ENCODE data around the gene NYAP1. TPM values are rescaled to one million over a fixed set of nuclear protein-coding genes. Genes with fewer than 3 reads are reported as not detected.

Gene NYAP1
- total RNA-seq, 1 donor from 2014 or later = 1.2 TPM

GRCh38 chr7:100481466-100481865, 2.3 kb upstream of the NYAP1 start:
- Histone ChIP-seq H3K9me3 (ENCODE audit: low read depth) (no peaks in the 10 kb centered on the region), H3K4me3 (no peak overlapping the region), H3K36me3 (no peaks in the 10 kb centered on the region), H4K20me1 (ENCODE audit: low read depth) (peaks cover 4% of the 10 kb centered on the region), H3K9ac (no peak overlapping the region), H3F3A (ENCODE audit: low read depth) (peaks cover 27% of the 10 kb centered on the region), H3K27me3 (peaks cover 9% of the 10 kb centered on the region), H2AFZ (replicated peaks) (no peak overlapping the region), H3K4me2 (no peak overlapping the region), H3K27ac (no peak overlapping the region), H3K4me1 (peaks cover 17% of the 10 kb centered on the region), H3K79me2 (ENCODE audit: low read depth) (peaks cover 14% of the 10 kb centered on the region)
- TF ChIP-seq CTCF (IDR thresholded peaks at IDR 0.05) (no peak), EZH2 (IDR thresholded peaks at IDR 0.05) (no peak), EZH2phosphoT487 (IDR thresholded peaks at IDR 0.05) (no peak)
- Mint-ChIP-seq H3K36me3 (peaks cover 3% of the 10 kb centered on the region), H3K9me3 (no peaks in the 10 kb centered on the region), H3K27me3 (ENCODE audit: insufficient read depth, low read depth) (peaks cover 3% of the 10 kb centered on the region), H3K27ac (peak overlapping the region; percentile 62), H3K4me3 (peak overlapping the region; percentile 96), H3K4me1 (peaks cover 44% of the 10 kb centered on the region)
- DNase-seq (ENCODE audit: low spot score) = no peak

GRCh38 chr7:100482728-100483089, 1.0 kb upstream of the NYAP1 start:
- Mint-ChIP-seq H3K27me3 (ENCODE audit: insufficient read depth, low read depth) (peaks cover 3% of the 10 kb centered on the region), H3K9me3 (no peaks in the 10 kb centered on the region), H3K27ac (peak overlapping the region; percentile 95), H3K36me3 (peaks cover 3% of the 10 kb centered on the region), H3K4me3 (peak overlapping the region; percentile 96), H3K4me1 (peaks cover 46% of the 10 kb centered on the region)
- Histone ChIP-seq H3K36me3 (no peaks in the 10 kb centered on the region), H3K27ac (no peak overlapping the region), H3F3A (ENCODE audit: low read depth) (peaks cover 27% of the 10 kb centered on the region), H4K20me1 (ENCODE audit: low read depth) (peaks cover 4% of the 10 kb centered on the region), H2AFZ (replicated peaks) (no peak overlapping the region), H3K79me2 (ENCODE audit: low read depth) (peaks cover 11% of the 10 kb centered on the region), H3K27me3 (peaks cover 9% of the 10 kb centered on the region), H3K9ac (no peak overlapping the region), H3K9me3 (ENCODE audit: low read depth) (no peaks in the 10 kb centered on the region), H3K4me3 (peak overlapping the region; percentile 94), H3K4me2 (peak overlapping the region; percentile 94), H3K4me1 (peaks cover 22% of the 10 kb centered on the region)
- TF ChIP-seq EZH2phosphoT487 (IDR thresholded peaks at IDR 0.05) (no peak), EZH2 (IDR thresholded peaks at IDR 0.05) (no peak), CTCF (IDR thresholded peaks at IDR 0.05) (no peak)
- no peak for DNase-seq (ENCODE audit: low spot score)

DNA sequence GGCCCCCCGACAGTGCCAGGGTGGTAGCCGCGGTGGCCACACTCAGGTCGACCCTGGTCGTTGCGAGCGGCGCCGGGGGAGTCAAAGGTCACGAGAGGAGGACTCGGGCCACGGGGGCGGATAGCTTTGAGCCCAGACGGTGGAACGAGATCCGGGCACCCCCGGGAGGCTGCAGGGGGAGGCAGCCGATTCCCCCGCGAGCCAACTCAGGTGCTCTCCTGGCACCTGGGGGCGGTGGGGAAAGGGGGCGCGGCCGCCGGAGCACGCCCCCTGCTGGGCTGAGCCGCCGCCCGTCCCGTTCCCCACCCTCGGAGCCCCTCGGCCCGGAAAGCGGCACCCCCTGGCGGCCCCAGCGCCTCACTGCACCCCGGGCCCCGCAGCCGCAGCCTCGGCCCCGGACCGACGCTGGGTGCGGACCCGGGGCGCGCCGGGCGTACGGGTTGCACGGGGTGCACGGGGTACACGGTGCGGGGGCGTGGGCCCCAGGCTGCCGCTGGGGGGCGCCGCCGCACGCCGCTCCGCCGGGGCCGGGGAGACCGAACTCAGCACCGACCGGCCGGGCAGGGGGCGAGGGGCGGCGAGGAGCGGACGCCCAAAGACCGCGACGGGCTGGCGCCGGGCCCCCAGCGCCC, 521 bp upstream of the NYAP1 start:
- Histone ChIP-seq H3K27ac (no peak overlapping the region), H3K4me2 (peak overlapping the region; percentile 94), H3K4me1 (peaks cover 19% of the 10 kb centered on the region), H3K36me3 (no peaks in the 10 kb centered on the region), H4K20me1 (ENCODE audit: low read depth) (peaks cover 4% of the 10 kb centered on the region), H3F3A (ENCODE audit: low read depth) (peaks cover 27% of the 10 kb centered on the region), H3K9ac (no peak overlapping the region), H3K4me3 (peak overlapping the region; percentile 94), H3K27me3 (peaks cover 9% of the 10 kb centered on the region), H3K79me2 (ENCODE audit: low read depth) (peaks cover 6% of the 10 kb centered on the region), H2AFZ (replicated peaks) (peak overlapping the region; percentile 81), H3K9me3 (ENCODE audit: low read depth) (no peaks in the 10 kb centered on the region)
- Mint-ChIP-seq H3K4me3 (peak overlapping the region; percentile 96), H3K36me3 (peaks cover 3% of the 10 kb centered on the region), H3K4me1 (peaks cover 50% of the 10 kb centered on the region), H3K27me3 (ENCODE audit: insufficient read depth, low read depth) (peaks cover 3% of the 10 kb centered on the region), H3K27ac (no peak overlapping the region), H3K9me3 (no peaks in the 10 kb centered on the region)
- TF ChIP-seq EZH2phosphoT487 (IDR thresholded peaks at IDR 0.05) (no peak), CTCF (IDR thresholded peaks at IDR 0.05) (peak; percentile 78), EZH2 (IDR thresholded peaks at IDR 0.05) (no peak)
- DNase-seq (ENCODE audit: low spot score) = peak; percentile 87
